MM.1S (cell line): ENCODE data around the gene SYNGR1.

Experiments
- DNase-seq: peaks from one replicate; pipeline ENCODE4 v3.0.0-alpha.2; 2015
- H2AFZ ChIP-seq: fragments of 300-600 bp; sonication (generic); 2 replicates; pipeline ENCODE4 v1.6.0; 2016; ENCODE audit warnings: antibody characterized with exemption, low read length
- H3F3A ChIP-seq: fragments of 300-600 bp; sonication (generic); 2 replicates; pipeline ENCODE4 v1.6.1; 2016; ENCODE audit warnings: mild to moderate bottlenecking, antibody characterized with exemption, low read length, moderate library complexity, mixed read lengths; ENCODE audit not compliant: insufficient read depth
- H3K27ac ChIP-seq: fragments of 300-600 bp; sonication (generic); 2 replicates; pipeline ENCODE4 v1.5.1; 2016; ENCODE audit warnings: mild to moderate bottlenecking, low read length
- H3K27me3 ChIP-seq: fragments of 300-600 bp; sonication (generic); replicated peaks from 2 replicates; pipeline ENCODE4 v1.6.0; 2016; ENCODE audit warnings: low read length; ENCODE audit not compliant: insufficient read depth
- H3K36me3 ChIP-seq: fragments of 300-600 bp; sonication (generic); replicated peaks from 2 replicates; pipeline ENCODE4 v1.6.1; 2016; ENCODE audit warnings: mild to moderate bottlenecking, low read length, mixed read lengths; ENCODE audit not compliant: insufficient read depth
- H3K4me1 ChIP-seq: fragments of 300-600 bp; sonication (generic); 2 replicates; pipeline ENCODE4 v1.6.1; 2016; ENCODE audit warnings: low read length, mixed read lengths
- H3K4me2 ChIP-seq: fragments of 300-600 bp; sonication (generic); 2 replicates; pipeline ENCODE4 v1.6.0; 2016; ENCODE audit warnings: low read depth, low read length
- H3K4me3 ChIP-seq: fragments of 300-600 bp; sonication (generic); 2 replicates; pipeline ENCODE4 v1.5.1; 2016; ENCODE audit warnings: low read length, mixed read lengths
- H3K79me2 ChIP-seq: fragments of 300-600 bp; sonication (generic); 2 replicates; pipeline ENCODE4 v1.6.1; 2016; ENCODE audit warnings: mixed run types, low read length, mixed read lengths
- H3K9ac ChIP-seq: fragments of 300-600 bp; sonication (generic); 2 replicates; pipeline ENCODE4 v1.6.1; 2016; ENCODE audit warnings: low read length, mixed read lengths
- H3K9me2 ChIP-seq: fragments of 300-600 bp; sonication (generic); replicated peaks from 2 replicates; pipeline ENCODE4 v1.6.1; 2016; ENCODE audit warnings: mild to moderate bottlenecking, low read length, mixed read lengths; ENCODE audit not compliant: insufficient read depth
- H3K9me3 ChIP-seq: fragments of 300-600 bp; sonication (generic); replicated peaks from 2 replicates; pipeline ENCODE4 v1.6.1; 2016; ENCODE audit warnings: mild to moderate bottlenecking, low read length, mixed read lengths; ENCODE audit not compliant: insufficient read depth
- H4K20me1 ChIP-seq: fragments of 300-600 bp; sonication (generic); 2 replicates; pipeline ENCODE4 v1.6.1; 2016; ENCODE audit warnings: mild to moderate bottlenecking, low read length, moderate library complexity, mixed read lengths; ENCODE audit not compliant: insufficient read depth
- EZH2 ChIP-seq: fragments of 300-600 bp; sonication (generic); optimal IDR thresholded peaks from 2 replicates; pipeline ENCODE3; 2017; ENCODE audit warnings: low read depth, mild to moderate bottlenecking, antibody characterized with exemption, low read length, mixed read lengths
- EZH2phosphoT487 ChIP-seq: fragments of 300-600 bp; sonication (generic); IDR thresholded peaks from 2 replicates; pipeline ENCODE4 v1.6.1; 2018; ENCODE audit warnings: antibody characterized with exemption, low read length

The SYNGR1 gene

GRCh38 chr22:39434721-39435120 is 84.9 kb downstream of the SYNGR1 start:
- TF ChIP-seq EZH2phosphoT487, result no peak
- no peak for TF ChIP-seq EZH2
- Histone ChIP-seq H3K9me3 (no peaks in the 10 kb centered on the region), H3K27ac (no peak overlapping the region), H4K20me1 (no peaks in the 10 kb centered on the region), H3K36me3 (peaks cover 5% of the 10 kb centered on the region; the same call in 1 of the 2 replicates), H3F3A (peaks cover 35% of the 10 kb centered on the region), H3K27me3 (no peaks in the 10 kb centered on the region), H3K79me2 (peaks cover 23% of the 10 kb centered on the region), H3K9ac (no peak overlapping the region), H3K4me1 (peaks cover 58% of the 10 kb centered on the region), H3K4me3 (no peak overlapping the region), H2AFZ (no peak overlapping the region), H3K4me2 (no peak overlapping the region), H3K9me2 (no peaks in the 10 kb centered on the region)
- no peak for DNase-seq
